CD14-positive monocyte (primary cell): ENCODE measurements around the gene SYT2. TPM values are rescaled to one million over a fixed set of nuclear protein-coding genes. Genes with fewer than 3 reads are reported as not detected.
A peak's percentile ranks its signal among the peaks of the same experiment; 100 is the strongest.

Experiments used
- DNase-seq, 3 donors: peaks; one replicate each; pipeline ENCODE4 v3.0.0-alpha.2; 2011 to 2022
- H2AFZ ChIP-seq: 2 replicates; pipeline ENCODE4 v1.6.0; 2012; ENCODE audit warnings: mild to moderate bottlenecking, low read depth, low read length, inconsistent platforms; ENCODE audit not compliant: insufficient read depth, poor library complexity, severe bottlenecking
- H3K27ac ChIP-seq, 2 donors: 1 replicate in 1 of 2; 2 replicates in 1 of 2; pipeline ENCODE4 v1.5.1; 2012 to 2013; ENCODE audit warnings: low read length in 2 of 2, control low read depth in 1 of 2, inconsistent platforms in 1 of 2, low read depth in 1 of 2, mild to moderate bottlenecking in 1 of 2
- H3K27me3 ChIP-seq, 2 donors: one replicate each; pipeline versions ENCODE4 v1.6.0 to v1.6.1; 2011 to 2013; ENCODE audit warnings: low read length in 2 of 2; ENCODE audit not compliant: control insufficient read depth in 2 of 2, insufficient read depth in 2 of 2
- H3K36me3 ChIP-seq, 2 donors: replicated peaks in 1 of 2; 1 replicate in 1 of 2; 2 replicates in 1 of 2; pipeline versions ENCODE4 v1.5.1 to v1.6.1; 2012 to 2013; ENCODE audit warnings: low read length in 2 of 2, control low read depth in 1 of 2, inconsistent platforms in 1 of 2, mild to moderate bottlenecking in 1 of 2; ENCODE audit not compliant: insufficient read depth in 2 of 2, control insufficient read depth in 1 of 2
- H3K4me1 ChIP-seq, 2 donors: 1 replicate in 1 of 2; 2 replicates in 1 of 2; pipeline versions ENCODE4 v1.5.1 to v1.6.1; 2012 to 2013; ENCODE audit warnings: low read length in 2 of 2, control low read depth in 1 of 2, inconsistent platforms in 1 of 2, mild to moderate bottlenecking in 1 of 2, moderate library complexity in 1 of 2; ENCODE audit not compliant: insufficient read depth in 2 of 2, control insufficient read depth in 1 of 2
- H3K4me2 ChIP-seq: replicated peaks from 2 replicates; pipeline ENCODE3; 2012; ENCODE audit warnings: low read length, moderate library complexity, mild to moderate bottlenecking; ENCODE audit not compliant: poor library complexity, severe bottlenecking; ENCODE audit errors: extremely low read depth
- H3K4me3 ChIP-seq, 3 experiments: fragments of 200-600 bp in 1 of 3; sonication (generic) in 1 of 3; replicated peaks in 1 of 3; 1 replicate in 2 of 3; 2 replicates in 1 of 3; pipeline ENCODE4 v1.5.1; 2011 to 2013; ENCODE audit warnings: low read length in 3 of 3, mild to moderate bottlenecking in 3 of 3, control low read depth in 2 of 3, low read depth in 2 of 3, inconsistent platforms in 1 of 3, moderate library complexity in 1 of 3
- H3K79me2 ChIP-seq: 2 replicates; pipeline ENCODE4 v1.6.0; 2012; ENCODE audit warnings: mild to moderate bottlenecking, control low read depth, inconsistent platforms, low read length, moderate library complexity; ENCODE audit not compliant: insufficient read depth
- H3K9ac ChIP-seq: 2 replicates; pipeline ENCODE4 v1.6.0; 2017; ENCODE audit warnings: low read length, mild to moderate bottlenecking; ENCODE audit not compliant: insufficient read depth, poor library complexity, severe bottlenecking
- H3K9me3 ChIP-seq, 2 donors: replicated peaks in 1 of 2; 1 replicate in 1 of 2; 2 replicates in 1 of 2; pipeline versions ENCODE4 v1.5.1 to v1.6.1; 2012 to 2013; ENCODE audit warnings: low read length in 2 of 2, control low read depth in 1 of 2; ENCODE audit not compliant: control insufficient read depth in 1 of 2, insufficient read depth in 1 of 2
- H4K20me1 ChIP-seq: 2 replicates; pipeline ENCODE4 v1.6.0; 2012; ENCODE audit warnings: mild to moderate bottlenecking, low read length, control low read depth, moderate library complexity; ENCODE audit not compliant: insufficient read depth
- H3K27ac Mint-ChIP-seq, 7 donors: one replicate each; pipeline ENCODE4 v1.8.0; 2020; ENCODE audit warnings: mild to moderate bottlenecking in 7 of 7, mixed read lengths in 7 of 7, moderate library complexity in 6 of 7, inconsistent platforms in 2 of 7
- H3K27me3 Mint-ChIP-seq, 3 donors: one replicate each; pipeline ENCODE4 v1.8.0; 2021 to 2022; ENCODE audit warnings: low read depth in 3 of 3, mild to moderate bottlenecking in 3 of 3, mixed read lengths in 3 of 3, moderate library complexity in 3 of 3, inconsistent platforms in 1 of 3
- H3K36me3 Mint-ChIP-seq, 2 donors: one replicate each; pipeline ENCODE4 v1.8.0; 2020; ENCODE audit warnings: mixed read lengths in 2 of 2, inconsistent platforms in 1 of 2, mild to moderate bottlenecking in 1 of 2
- H3K4me1 Mint-ChIP-seq: one replicate; pipeline ENCODE4 v1.8.0; 2020; ENCODE audit warnings: mild to moderate bottlenecking, mixed read lengths
- H3K4me3 Mint-ChIP-seq, 2 donors: one replicate each; pipeline ENCODE4 v1.8.0; 2020; ENCODE audit warnings: mild to moderate bottlenecking in 2 of 2, mixed read lengths in 2 of 2, moderate library complexity in 1 of 2
- H3K9me3 Mint-ChIP-seq, 7 donors: one replicate each; pipeline ENCODE4 v1.8.0; 2020 to 2022; ENCODE audit warnings: mixed read lengths in 7 of 7, mild to moderate bottlenecking in 6 of 7, moderate library complexity in 6 of 7, inconsistent platforms in 2 of 7
- WGBS: methylation state at CpG from one replicate; pipeline ENCODE4 v1.1.5; 2013; ENCODE audit warnings: missing lambda C conversion rate; ENCODE audit not compliant: insufficient coverage; 5-methylcytosine and 5-hydroxymethylcytosine counted together
- intact Hi-C, 2 donors: fragments of 100-400 bp; cut with micrococcal nuclease; formaldehyde crosslinking; loops; one replicate each; pipeline versions ENCODE4 v1.15.0 to v1.15.1; 2023
- polyA plus RNA-seq, 3 donors: library from polyadenylated mRNA; depleted of rRNA in 1 of 3; unstranded in 2 of 3; stranded (reverse) in 1 of 3; fragments of 300-500 nt in 2 of 3; fragments of >200 nt in 1 of 3; fragmentation: Illumina TruSeq in 2 of 3; gene quantifications; 1 replicate in 2 of 3; 2 replicates in 1 of 3; pipeline ENCODE4 v1.2.3, GENCODE V29; 2012 to 2021
- TF ChIP-seq, protein P1 (sequence below): fragments of 200-600 bp; IDR thresholded peaks from one replicate; pipeline ENCODE4 v1.8.0; 2022; ENCODE audit warnings: antibody characterized with exemption, mild to moderate bottlenecking

Gene SYT2
- polyA plus RNA-seq, 3 donors: not detected

DNA sequence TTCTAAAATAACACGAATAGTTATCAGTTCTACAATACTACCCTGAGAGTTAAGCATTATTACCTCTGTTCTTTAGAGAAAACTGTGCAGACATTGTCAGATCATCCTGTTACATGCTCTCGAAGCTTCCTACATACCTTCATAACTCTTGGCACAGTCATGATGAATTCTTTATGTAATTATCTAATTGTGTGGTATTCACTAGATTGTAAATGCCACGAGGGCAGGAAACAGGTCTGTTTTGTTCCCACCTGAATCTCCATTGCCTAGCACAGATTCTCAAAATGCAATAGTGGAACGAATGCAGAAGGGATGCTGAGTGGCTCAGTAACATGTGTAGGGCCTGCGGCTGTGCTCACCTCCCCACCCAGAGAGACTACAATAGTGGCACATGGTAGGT, 3.4 kb downstream of the SYT2 start:
- WGBS: 76% methylated on average over 3 of the region's 5 CpGs
- H3K27me3 Mint-ChIP-seq: peaks cover 80 to 96% (median 89%) of the 10 kb centered on the region in 3 donors

DNA sequence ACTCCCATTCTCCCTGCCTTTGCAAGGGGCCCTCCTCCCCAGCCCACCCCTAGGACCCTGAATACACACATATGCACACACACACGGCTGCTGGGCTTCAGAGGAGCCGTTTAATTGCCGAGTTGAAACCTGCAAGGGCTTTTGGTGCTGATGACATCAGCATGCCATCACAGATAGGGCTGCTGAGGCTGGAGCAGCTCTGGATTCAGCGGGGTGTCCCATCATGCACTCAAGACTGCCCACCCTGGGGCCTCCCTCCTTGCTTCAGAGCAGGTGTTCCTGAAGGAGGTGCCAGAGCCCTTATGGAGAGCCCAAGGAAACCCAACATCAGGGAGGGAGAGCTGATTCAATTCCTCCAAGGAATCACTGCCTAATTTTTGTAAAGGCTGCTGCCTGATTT, 5.7 kb downstream of the SYT2 start:
- H3K9me3 Mint-ChIP-seq: peaks cover 0 to 7% (median 0%) of the 10 kb centered on the region in 7 donors
- WGBS: 85% methylated on average over 4 of the region's 4 CpGs
- peaks cover 2% of the 10 kb centered on the region for H3K4me1 Mint-ChIP-seq

More for the DNA sequence above, 3.4 kb downstream of the SYT2 start:
- peaks cover 0 to 23% of the 10 kb centered on the region in 2 donors for H3K9me3 ChIP-seq
- H3K27me3 ChIP-seq: peaks cover 61 to 93% of the 10 kb centered on the region in 2 donors
- no peak overlapping the region for H3K27ac ChIP-seq
- intact Hi-C loops: no loop called here
- H3K4me1 ChIP-seq: no peaks in the 10 kb centered on the region
- no peak overlapping the region for H2AFZ ChIP-seq
- H3K9me3 Mint-ChIP-seq: peaks cover 0 to 9% (median 0%) of the 10 kb centered on the region in 7 donors
- H3K4me2 ChIP-seq: no peak overlapping the region
- no peak for DNase-seq
- H3K9ac ChIP-seq: no peak overlapping the region
- no peak overlapping the region for H3K27ac Mint-ChIP-seq
- H3K36me3 ChIP-seq: no peaks in the 10 kb centered on the region
- no peaks in the 10 kb centered on the region for H3K79me2 ChIP-seq
- no peaks in the 10 kb centered on the region for H3K36me3 Mint-ChIP-seq
- H4K20me1 ChIP-seq: no peaks in the 10 kb centered on the region
- H3K4me3 Mint-ChIP-seq: peak overlapping the region in 1 of 2 donors; percentile 37
- no peak overlapping the region for H3K4me3 ChIP-seq
- TF ChIP-seq, protein P1, sequence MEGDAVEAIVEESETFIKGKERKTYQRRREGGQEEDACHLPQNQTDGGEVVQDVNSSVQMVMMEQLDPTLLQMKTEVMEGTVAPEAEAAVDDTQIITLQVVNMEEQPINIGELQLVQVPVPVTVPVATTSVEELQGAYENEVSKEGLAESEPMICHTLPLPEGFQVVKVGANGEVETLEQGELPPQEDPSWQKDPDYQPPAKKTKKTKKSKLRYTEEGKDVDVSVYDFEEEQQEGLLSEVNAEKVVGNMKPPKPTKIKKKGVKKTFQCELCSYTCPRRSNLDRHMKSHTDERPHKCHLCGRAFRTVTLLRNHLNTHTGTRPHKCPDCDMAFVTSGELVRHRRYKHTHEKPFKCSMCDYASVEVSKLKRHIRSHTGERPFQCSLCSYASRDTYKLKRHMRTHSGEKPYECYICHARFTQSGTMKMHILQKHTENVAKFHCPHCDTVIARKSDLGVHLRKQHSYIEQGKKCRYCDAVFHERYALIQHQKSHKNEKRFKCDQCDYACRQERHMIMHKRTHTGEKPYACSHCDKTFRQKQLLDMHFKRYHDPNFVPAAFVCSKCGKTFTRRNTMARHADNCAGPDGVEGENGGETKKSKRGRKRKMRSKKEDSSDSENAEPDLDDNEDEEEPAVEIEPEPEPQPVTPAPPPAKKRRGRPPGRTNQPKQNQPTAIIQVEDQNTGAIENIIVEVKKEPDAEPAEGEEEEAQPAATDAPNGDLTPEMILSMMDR: no peak
- peaks cover 2% of the 10 kb centered on the region for H3K4me1 Mint-ChIP-seq

More for the DNA sequence above, 5.7 kb downstream of the SYT2 start:
- Mint-ChIP-seq H3K4me3 (no peak overlapping the region), H3K27ac (no peak overlapping the region), H3K36me3 (no peaks in the 10 kb centered on the region), H3K27me3 (peaks cover 62 to 81% (median 79%) of the 10 kb centered on the region in 3 donors)
- no peaks in the 10 kb centered on the region for H4K20me1 ChIP-seq
- H3K79me2 ChIP-seq: no peaks in the 10 kb centered on the region
- intact Hi-C loops: no loop called here
- H3K9ac ChIP-seq: no peak overlapping the region
- no peak overlapping the region for H3K4me3 ChIP-seq
- no peaks in the 10 kb centered on the region for H3K36me3 ChIP-seq
- no peak overlapping the region for H3K4me2 ChIP-seq
- TF ChIP-seq, protein P1: no peak
- no peak overlapping the region for H3K27ac ChIP-seq
- H3K4me1 ChIP-seq: no peaks in the 10 kb centered on the region
- DNase-seq: no peak
- H3K27me3 ChIP-seq: peaks cover 49 to 83% of the 10 kb centered on the region in 2 donors
- peaks cover 0 to 11% of the 10 kb centered on the region in 2 donors for H3K9me3 ChIP-seq
- no peak overlapping the region for H2AFZ ChIP-seq
